Measurements from ENCODE around the gene LCMT2.

Gene LCMT2

GRCh38 chr15:43287254-43287653 lies 43.1 kb downstream of the LCMT2 start:
- Mint-ChIP-seq H3K9me3 (no peaks in the 10 kb centered on the region), H3K4me3 (no peak overlapping the region), H3K27ac (no peak overlapping the region), H3K36me3 (no peaks in the 10 kb centered on the region), H3K4me1 (peaks cover 6% of the 10 kb centered on the region)
- DNase-seq (ENCODE audit: low spot score in 2 of 2), result no peak
- no peak for ATAC-seq

GRCh38 chr15:43286074-43286473 lies 44.3 kb downstream of the LCMT2 start:
- H3K9me3 Mint-ChIP-seq, result no peaks in the 10 kb centered on the region
- H3K27ac Mint-ChIP-seq, result no peak overlapping the region
- DNase-seq (ENCODE audit: low spot score in 2 of 2), result no peak
- H3K4me3 Mint-ChIP-seq, result no peak overlapping the region
- H3K4me1 Mint-ChIP-seq, result peaks cover 6% of the 10 kb centered on the region
- H3K36me3 Mint-ChIP-seq, result no peaks in the 10 kb centered on the region
- peak; percentile 24 for ATAC-seq

- DNase-seq (ENCODE audit: low spot score in 2 of 2) (peak; percentile 53 to 78), ATAC-seq (peak; percentile 70)
- Mint-ChIP-seq H3K27ac (no peak overlapping the region), H3K4me3 (no peak overlapping the region), H3K9me3 (no peaks in the 10 kb centered on the region), H3K4me1 (peaks cover 6% of the 10 kb centered on the region), H3K36me3 (no peaks in the 10 kb centered on the region)
These were observed 44.8 kb downstream of the LCMT2 start for GRCh38 chr15:43285609-43286037.

GRCh38 chr15:43283526-43283925 lies 46.8 kb downstream of the LCMT2 start:
- no peaks in the 10 kb centered on the region for H3K9me3 Mint-ChIP-seq
- H3K27ac Mint-ChIP-seq, result no peak overlapping the region
- ATAC-seq (no peak), DNase-seq (ENCODE audit: low spot score in 2 of 2) (no peak)
- H3K4me3 Mint-ChIP-seq, result no peak overlapping the region
- no peaks in the 10 kb centered on the region for H3K36me3 Mint-ChIP-seq
- H3K4me1 Mint-ChIP-seq, result peaks cover 6% of the 10 kb centered on the region

GRCh38 chr15:43281926-43282602 lies 48.3 kb downstream of the LCMT2 start:
- DNase-seq (ENCODE audit: low spot score in 2 of 2) (no peak), ATAC-seq (no peak)
- no peaks in the 10 kb centered on the region for H3K36me3 Mint-ChIP-seq
- H3K4me3 Mint-ChIP-seq, result no peak overlapping the region
- H3K4me1 Mint-ChIP-seq, result peaks cover 11% of the 10 kb centered on the region
- no peak overlapping the region for H3K27ac Mint-ChIP-seq
- no peaks in the 10 kb centered on the region for H3K9me3 Mint-ChIP-seq

GRCh38 chr15:43280996-43281395 lies 49.4 kb downstream of the LCMT2 start:
- Mint-ChIP-seq H3K4me3 (no peak overlapping the region), H3K4me1 (peaks cover 11% of the 10 kb centered on the region), H3K36me3 (no peaks in the 10 kb centered on the region), H3K9me3 (no peaks in the 10 kb centered on the region), H3K27ac (no peak overlapping the region)
- no peak for ATAC-seq
- no peak for DNase-seq (ENCODE audit: low spot score in 2 of 2)

- no peaks in the 10 kb centered on the region for H3K9me3 Mint-ChIP-seq
- H3K4me3 Mint-ChIP-seq, result no peak overlapping the region
- DNase-seq (ENCODE audit: low spot score in 2 of 2) (no peak), ATAC-seq (no peak)
- peaks cover 5% of the 10 kb centered on the region for H3K4me1 Mint-ChIP-seq
- no peaks in the 10 kb centered on the region for H3K36me3 Mint-ChIP-seq
- H3K27ac Mint-ChIP-seq, result no peak overlapping the region
These were observed 50.9 kb downstream of the LCMT2 start for GRCh38 chr15:43279496-43279895.

GRCh38 chr15:43278869-43279268 lies 51.5 kb downstream of the LCMT2 start:
- Mint-ChIP-seq H3K27ac (no peak overlapping the region), H3K4me3 (no peak overlapping the region)

GRCh38 chr15:43277901-43278300 lies 52.5 kb downstream of the LCMT2 start:
- Mint-ChIP-seq H3K4me1 (peaks cover 5% of the 10 kb centered on the region), H3K4me3 (no peak overlapping the region), H3K36me3 (no peaks in the 10 kb centered on the region), H3K9me3 (no peaks in the 10 kb centered on the region), H3K27ac (no peak overlapping the region)
- ATAC-seq (no peak), DNase-seq (ENCODE audit: low spot score in 2 of 2) (no peak)

More at GRCh38 chr15:43278869-43279268, 51.5 kb downstream of the LCMT2 start:
- no peak for DNase-seq (ENCODE audit: low spot score in 2 of 2)
- H3K4me1 Mint-ChIP-seq, result peaks cover 5% of the 10 kb centered on the region
- no peaks in the 10 kb centered on the region for H3K9me3 Mint-ChIP-seq
- ATAC-seq, result no peak
- no peaks in the 10 kb centered on the region for H3K36me3 Mint-ChIP-seq

GRCh38 chr15:43277231-43277823 lies 53.0 kb downstream of the LCMT2 start:
- no peak overlapping the region for H3K27ac Mint-ChIP-seq
- peak; percentile 45 for ATAC-seq
- H3K4me1 Mint-ChIP-seq, result peaks cover 5% of the 10 kb centered on the region
- H3K4me3 Mint-ChIP-seq, result no peak overlapping the region
- no peaks in the 10 kb centered on the region for H3K36me3 Mint-ChIP-seq
- no peak for DNase-seq (ENCODE audit: low spot score in 2 of 2)
- H3K9me3 Mint-ChIP-seq, result no peaks in the 10 kb centered on the region

- H3K36me3 Mint-ChIP-seq, result no peaks in the 10 kb centered on the region
- DNase-seq (ENCODE audit: low spot score in 2 of 2), result no peak
- no peaks in the 10 kb centered on the region for H3K9me3 Mint-ChIP-seq
- H3K27ac Mint-ChIP-seq, result no peak overlapping the region
- H3K4me1 Mint-ChIP-seq, result peaks cover 5% of the 10 kb centered on the region
- H3K4me3 Mint-ChIP-seq, result no peak overlapping the region
- peak; percentile 14 for ATAC-seq
These were observed 53.7 kb downstream of the LCMT2 start for GRCh38 chr15:43276563-43277200.

GRCh38 chr15:43275740-43276562 lies 54.4 kb downstream of the LCMT2 start:
- no peak for DNase-seq (ENCODE audit: low spot score in 2 of 2)
- Mint-ChIP-seq H3K36me3 (no peaks in the 10 kb centered on the region), H3K9me3 (no peaks in the 10 kb centered on the region)

GRCh38 chr15:43274136-43274535 lies 56.2 kb downstream of the LCMT2 start:
- Mint-ChIP-seq H3K9me3 (no peaks in the 10 kb centered on the region), H3K4me1 (peaks cover 16% of the 10 kb centered on the region), H3K27ac (no peak overlapping the region), H3K4me3 (no peak overlapping the region), H3K36me3 (no peaks in the 10 kb centered on the region)
- DNase-seq (ENCODE audit: low spot score in 2 of 2) (no peak), ATAC-seq (no peak)

More at GRCh38 chr15:43275740-43276562, 54.4 kb downstream of the LCMT2 start:
- Mint-ChIP-seq H3K4me1 (peaks cover 5% of the 10 kb centered on the region), H3K27ac (peak overlapping the region; percentile 20), H3K4me3 (no peak overlapping the region)
- no peak for ATAC-seq
